ENCODE data around the gene DUSP3. TPM values are rescaled to one million over a fixed set of nuclear protein-coding genes. Genes with fewer than 3 reads are reported as not detected.
"Not testable (repeated sequence)": the region's sequence is repeated elsewhere in the genome, so short reads cannot be mapped to it uniquely, and the experiment has no call there.

Gene DUSP3
- total RNA-seq, 4 donors from 2014 or later, result 130 to 182 (median 158) TPM

DNA sequence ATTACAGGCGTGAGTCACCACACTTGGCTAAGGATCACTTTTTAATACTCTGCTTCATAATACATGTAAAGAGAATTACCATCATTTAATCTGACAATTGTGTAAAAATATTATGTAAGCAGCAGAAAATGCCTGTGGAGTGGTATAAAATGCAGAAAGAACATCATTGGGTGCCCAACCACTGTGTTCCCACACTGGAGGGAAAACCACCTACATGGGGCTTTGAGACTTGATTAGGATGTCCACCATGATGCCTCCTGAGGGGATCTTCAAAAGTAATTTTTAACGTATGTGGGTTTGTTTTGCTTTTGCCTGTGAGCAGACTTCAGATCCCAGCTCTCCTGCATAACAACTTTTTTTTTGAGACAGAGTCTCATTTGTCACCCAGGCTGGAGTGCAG, 20.3 kb upstream of the DUSP3 start:
- H3K27me3 ChIP-seq, result peaks cover 0 to 6% (median 0%) of the 10 kb centered on the region in 4 donors
- no peaks in the 10 kb centered on the region for H3K4me1 ChIP-seq
- TF ChIP-seq, protein P1, sequence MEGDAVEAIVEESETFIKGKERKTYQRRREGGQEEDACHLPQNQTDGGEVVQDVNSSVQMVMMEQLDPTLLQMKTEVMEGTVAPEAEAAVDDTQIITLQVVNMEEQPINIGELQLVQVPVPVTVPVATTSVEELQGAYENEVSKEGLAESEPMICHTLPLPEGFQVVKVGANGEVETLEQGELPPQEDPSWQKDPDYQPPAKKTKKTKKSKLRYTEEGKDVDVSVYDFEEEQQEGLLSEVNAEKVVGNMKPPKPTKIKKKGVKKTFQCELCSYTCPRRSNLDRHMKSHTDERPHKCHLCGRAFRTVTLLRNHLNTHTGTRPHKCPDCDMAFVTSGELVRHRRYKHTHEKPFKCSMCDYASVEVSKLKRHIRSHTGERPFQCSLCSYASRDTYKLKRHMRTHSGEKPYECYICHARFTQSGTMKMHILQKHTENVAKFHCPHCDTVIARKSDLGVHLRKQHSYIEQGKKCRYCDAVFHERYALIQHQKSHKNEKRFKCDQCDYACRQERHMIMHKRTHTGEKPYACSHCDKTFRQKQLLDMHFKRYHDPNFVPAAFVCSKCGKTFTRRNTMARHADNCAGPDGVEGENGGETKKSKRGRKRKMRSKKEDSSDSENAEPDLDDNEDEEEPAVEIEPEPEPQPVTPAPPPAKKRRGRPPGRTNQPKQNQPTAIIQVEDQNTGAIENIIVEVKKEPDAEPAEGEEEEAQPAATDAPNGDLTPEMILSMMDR (IDR thresholded peaks at IDR 0.05), result no peak
- TF ChIP-seq EP300 (IDR thresholded peaks at IDR 0.05), result no peak
- TF ChIP-seq POLR2A (IDR thresholded peaks at IDR 0.05; ENCODE audit: low read depth), result no peak
- no peak for TF ChIP-seq POLR2AphosphoS5 (IDR thresholded peaks at IDR 0.05)
- no peak overlapping the region for H3K27ac ChIP-seq (replicated peaks in 1 of 4)
- intact Hi-C loops (cut with DNase I), result no loop called here
- WGBS, result 75% methylated on average over 2 of the region's 2 CpGs
- no peaks in the 10 kb centered on the region for H3K9me3 ChIP-seq
- no peak overlapping the region for H3K4me3 ChIP-seq
- peaks cover 0 to 33% (median 23%) of the 10 kb centered on the region in 4 donors for H3K36me3 ChIP-seq
- no peak for DNase-seq (ENCODE audit: extremely low spot score)

DNA sequence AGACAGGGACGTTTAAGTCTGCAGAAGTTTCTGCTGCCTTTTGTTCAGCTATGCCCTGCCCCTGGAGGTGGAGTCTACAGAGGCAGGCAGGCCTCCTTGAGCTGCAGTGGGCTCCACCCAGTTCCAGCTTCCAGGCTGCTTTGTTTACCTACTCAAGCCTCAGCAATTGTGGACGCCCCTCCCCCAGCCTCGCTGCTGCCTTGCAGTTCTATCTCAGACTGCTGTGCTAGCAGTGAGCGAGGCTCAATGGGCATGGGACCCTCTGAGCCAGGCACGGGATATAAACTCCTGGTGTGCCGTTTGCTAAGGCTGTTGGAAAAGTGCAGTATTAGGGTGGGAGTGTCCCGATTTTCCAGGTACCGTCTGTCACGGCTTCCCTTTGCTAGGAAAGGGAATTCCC, 19.2 kb upstream of the DUSP3 start:
- H3K27ac ChIP-seq (replicated peaks in 1 of 4); intact Hi-C loops (cut with DNase I): not testable (repeated sequence)

DNA sequence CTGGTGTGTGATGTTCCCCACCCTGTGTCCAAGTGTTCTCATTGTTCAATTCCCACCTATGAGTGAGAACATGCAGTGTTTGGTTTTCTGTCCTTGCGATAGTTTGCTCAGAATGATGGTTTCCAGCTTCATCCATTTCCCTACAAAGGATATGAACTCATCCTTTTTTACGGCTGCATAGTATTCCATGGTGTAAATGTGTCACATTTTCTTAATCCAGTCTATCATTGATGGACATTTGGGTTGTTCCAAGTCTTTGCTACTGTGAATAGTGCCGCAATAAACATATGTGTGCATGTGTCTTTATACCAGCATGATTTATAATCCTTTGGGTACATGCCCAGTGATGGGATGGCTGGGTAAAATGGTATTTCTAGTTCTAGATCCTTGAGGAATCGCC, 13.9 kb upstream of the DUSP3 start:
- H3K36me3 ChIP-seq, result not testable (repeated sequence)

More for the DNA sequence above, 19.2 kb upstream of the DUSP3 start:
- not testable (repeated sequence) for H3K27me3 ChIP-seq; H3K9me3 ChIP-seq; H3K4me3 ChIP-seq; H3K4me1 ChIP-seq; DNase-seq (ENCODE audit: extremely low spot score)
- 86% methylated on average over 4 of the region's 9 CpGs for WGBS
- H3K36me3 ChIP-seq, result peaks cover 0 to 24% (median 16%) of the 10 kb centered on the region in 4 donors

DNA sequence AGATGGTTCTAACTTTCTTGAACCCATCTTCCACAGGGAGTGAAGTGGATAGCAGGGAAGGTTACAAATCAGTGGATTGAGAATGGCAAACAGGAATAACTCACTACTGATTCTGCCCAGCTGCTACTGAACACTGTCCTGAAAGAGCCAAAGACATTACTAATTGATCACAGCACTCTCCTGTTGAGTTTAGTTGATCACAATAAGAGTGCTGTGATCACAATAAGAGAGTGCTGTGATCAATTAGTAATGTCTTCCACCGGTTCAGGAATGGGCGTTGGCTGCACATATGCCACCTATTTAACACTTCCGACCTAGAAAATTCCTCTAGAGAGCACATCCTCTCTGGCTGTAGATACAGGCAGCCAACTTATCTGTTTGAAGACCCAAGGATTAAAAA, 12.8 kb upstream of the DUSP3 start:
- intact Hi-C loops (cut with DNase I), result no loop called here
- Histone ChIP-seq H3K4me1 (no peaks in the 10 kb centered on the region), H3K4me3 (no peak overlapping the region), H3K9me3 (no peaks in the 10 kb centered on the region), H3K27me3 (no peaks in the 10 kb centered on the region), H3K27ac (replicated peaks in 1 of 4) (no peak overlapping the region), H3K36me3 (no peaks in the 10 kb centered on the region)
- WGBS, result 11% methylated on average over 3 of the region's 3 CpGs
- no peak for DNase-seq (ENCODE audit: extremely low spot score)
- TF ChIP-seq POLR2AphosphoS5 (IDR thresholded peaks at IDR 0.05) (no peak), EP300 (IDR thresholded peaks at IDR 0.05) (no peak), POLR2A (IDR thresholded peaks at IDR 0.05; ENCODE audit: low read depth) (no peak)
- TF ChIP-seq, protein P1 (IDR thresholded peaks at IDR 0.05), result no peak

More for the DNA sequence above, 13.9 kb upstream of the DUSP3 start:
- H3K4me3 ChIP-seq; H3K27ac ChIP-seq (replicated peaks in 1 of 4); H3K9me3 ChIP-seq; intact Hi-C loops (cut with DNase I); H3K4me1 ChIP-seq; H3K27me3 ChIP-seq; DNase-seq (ENCODE audit: extremely low spot score): not testable (repeated sequence)
- WGBS, result 79% methylated on average over 4 of the region's 4 CpGs

DNA sequence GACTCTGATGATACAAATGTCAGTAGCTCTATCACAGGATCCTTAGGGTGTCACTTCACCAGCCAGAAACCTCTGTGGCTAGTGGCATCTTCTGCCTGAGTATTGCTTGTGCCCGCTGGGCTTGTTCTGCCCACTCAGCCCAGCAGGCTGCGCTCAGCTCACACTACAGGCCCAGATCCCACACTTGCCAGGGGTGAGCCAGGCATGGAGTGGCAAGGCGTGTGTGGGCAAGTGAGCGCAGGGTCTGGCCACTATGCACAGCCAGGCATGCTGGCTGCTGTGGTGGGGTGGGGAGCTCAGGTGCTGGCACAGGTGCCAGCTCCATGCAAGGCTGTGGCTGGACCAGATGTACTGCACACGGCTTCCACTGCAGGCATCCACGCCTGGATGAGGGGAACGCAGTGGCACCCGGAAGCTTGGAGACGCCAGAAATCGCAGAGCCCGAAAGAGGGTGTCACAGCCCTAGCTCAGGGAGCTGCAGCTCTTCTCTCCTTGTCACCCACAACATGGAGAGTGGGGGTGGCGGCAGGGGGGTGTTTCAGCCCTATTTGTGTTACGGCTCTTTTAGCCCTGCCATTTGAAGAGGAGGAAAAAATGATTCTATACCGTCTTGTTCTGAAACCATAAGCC, 11.6 kb upstream of the DUSP3 start:
- no peaks in the 10 kb centered on the region for H3K36me3 ChIP-seq
- TF ChIP-seq POLR2AphosphoS5 (IDR thresholded peaks at IDR 0.05), result no peak
- no peak for TF ChIP-seq EP300 (IDR thresholded peaks at IDR 0.05)
- TF ChIP-seq, protein P1 (IDR thresholded peaks at IDR 0.05), result no peak
- TF ChIP-seq POLR2A (IDR thresholded peaks at IDR 0.05; ENCODE audit: low read depth), result no peak
- intact Hi-C loops (cut with DNase I), result no loop called here
- no peaks in the 10 kb centered on the region for H3K4me1 ChIP-seq
- no peak overlapping the region for H3K4me3 ChIP-seq
- H3K27me3 ChIP-seq, result no peaks in the 10 kb centered on the region
- DNase-seq (ENCODE audit: extremely low spot score), result no peak
- no peak overlapping the region for H3K27ac ChIP-seq (replicated peaks in 1 of 4)
- H3K9me3 ChIP-seq, result no peaks in the 10 kb centered on the region
- WGBS, result 88% methylated on average over 8 of the region's 14 CpGs

DNA sequence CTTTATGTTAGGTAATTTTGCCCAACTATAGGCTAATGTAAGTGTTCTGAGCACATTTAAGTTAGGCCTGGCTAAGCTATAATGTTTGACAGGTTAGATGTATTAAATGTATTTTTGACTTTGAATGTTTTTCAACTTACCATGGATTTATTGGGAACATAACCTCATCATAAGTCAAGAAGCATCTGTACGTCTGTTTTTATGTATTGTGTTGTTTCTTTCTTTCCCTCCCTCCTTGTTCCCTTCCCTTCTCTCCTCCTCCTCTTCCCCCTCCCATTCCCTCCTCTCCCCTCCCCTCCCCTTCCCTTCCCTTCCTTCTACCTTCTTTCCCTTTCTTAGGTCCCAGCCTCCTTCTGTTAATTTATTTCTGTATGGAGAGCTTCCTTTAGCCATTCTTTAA, 10.7 kb upstream of the DUSP3 start:
- no peak for DNase-seq (ENCODE audit: extremely low spot score)
- H3K27ac ChIP-seq (replicated peaks in 1 of 4), result no peak overlapping the region
- H3K27me3 ChIP-seq, result no peaks in the 10 kb centered on the region
- no peaks in the 10 kb centered on the region for H3K36me3 ChIP-seq
- TF ChIP-seq, protein P1 (IDR thresholded peaks at IDR 0.05), result no peak
- no peak for TF ChIP-seq EP300 (IDR thresholded peaks at IDR 0.05)
- no peak for TF ChIP-seq POLR2AphosphoS5 (IDR thresholded peaks at IDR 0.05)
- no peak for TF ChIP-seq POLR2A (IDR thresholded peaks at IDR 0.05; ENCODE audit: low read depth)
- no peaks in the 10 kb centered on the region for H3K4me1 ChIP-seq
- intact Hi-C loops (cut with DNase I), result no loop called here
- no peak overlapping the region for H3K4me3 ChIP-seq
- WGBS, result 93% methylated on average over 1 of the region's 1 CpG
- H3K9me3 ChIP-seq, result no peaks in the 10 kb centered on the region

All from esophagus muscularis mucosa (tissue), 4 donors.